GM12878 (cell line): Measurements from ENCODE around the gene TPRN. TPM values are rescaled to one million over a fixed set of nuclear protein-coding genes. Genes with fewer than 3 reads are reported as not detected.

ENCODE experiments used
- ATAC-seq: fragments of 200-7000 bp; cut with Tn5 transposase; 3 replicates; pipeline ENCODE4 v1.9.1; 2020; ENCODE audit warnings: mild to moderate bottlenecking, moderate library complexity
- BruUV-seq: library from RNA; stranded (reverse); fragments of 400-500 nt; replicated peaks from 2 replicates; lab custom pipeline; 2021; lab: Mats Ljungman, UMichigan
- CTCF ChIA-PET: fragments of 300-600 bp; sonication (Branson Sonifier 250); formaldehyde crosslinking; extraction: SDS; loops from one replicate; lab custom pipeline; 2021; ENCODE audit warnings: inconsistent platforms; lab: Yijun Ruan, JAX
- POLR2A ChIA-PET: fragments of 350-600 bp; formaldehyde crosslinking; extraction: SDS; loops from one replicate; lab custom pipeline; 2021; ENCODE audit warnings: inconsistent platforms; lab: Charles Lee
- RAD21 ChIA-PET: fragments of 300-600 bp; sonication (Branson Sonifier 250); formaldehyde crosslinking; loops from one replicate; lab custom pipeline; 2023; ENCODE audit warnings: antibody characterized with exemption; ENCODE audit not compliant: unreplicated experiment; lab: Charles Lee
- SMC1A ChIA-PET: fragments of 300-600 bp; sonication (Branson Sonifier 250); formaldehyde crosslinking; loops from one replicate; lab custom pipeline; 2023; ENCODE audit not compliant: unreplicated experiment, uncharacterized antibody; lab: Charles Lee
- DNase-seq: peaks from one replicate; pipeline ENCODE4 v3.0.0-alpha.2; 2011; ENCODE audit warnings: low read depth, low spot score
- FAIRE-seq: peaks from 3 replicates; lab custom pipeline; 2011; peaks lifted over from hg19 to GRCh38; lab: Jason Lieb, UNC
- H2AFZ ChIP-seq: 2 replicates; pipeline ENCODE4 v1.6.0; 2011; ENCODE audit warnings: low read depth, low read length, control low read depth; ENCODE audit not compliant: control insufficient read depth
- H3K27ac ChIP-seq: 2 replicates; pipeline ENCODE4 v1.5.1; 2011; ENCODE audit warnings: control low read depth; ENCODE audit not compliant: control insufficient read depth, insufficient read depth
- H3K27me3 ChIP-seq, 2 experiments: replicated peaks in 1 of 2; 2 replicates each; pipeline versions ENCODE4 v1.6.0 to v1.6.1; 2011; ENCODE audit warnings: low read length in 1 of 2; ENCODE audit not compliant: control insufficient read depth in 2 of 2, insufficient read depth in 2 of 2
- H3K36me3 ChIP-seq, 2 experiments: 2 replicates each; pipeline ENCODE4 v1.5.1; 2011; ENCODE audit warnings: low read length in 1 of 2; ENCODE audit not compliant: control insufficient read depth in 2 of 2, insufficient read depth in 2 of 2
- H3K4me1 ChIP-seq: 2 replicates; pipeline ENCODE4 v1.6.1; 2011; ENCODE audit warnings: mild to moderate bottlenecking, low read length, moderate library complexity, mixed read lengths; ENCODE audit not compliant: control insufficient read depth, insufficient read depth
- H3K4me2 ChIP-seq: 2 replicates; pipeline ENCODE4 v1.6.0; 2011; ENCODE audit warnings: control low read depth; ENCODE audit not compliant: control insufficient read depth, insufficient read depth
- H3K4me3 ChIP-seq: fragments of 200-600 bp; sonication (generic); 2 replicates; pipeline ENCODE4 v1.5.1; 2016
- H3K79me2 ChIP-seq: 2 replicates; pipeline ENCODE4 v1.6.0; 2011; ENCODE audit warnings: low read length; ENCODE audit not compliant: control insufficient read depth, insufficient read depth
- H3K9ac ChIP-seq: 2 replicates; pipeline ENCODE4 v1.8.0; 2011; ENCODE audit warnings: low read length, control low read depth, mixed read lengths; ENCODE audit not compliant: control insufficient read depth, insufficient read depth
- H3K9me3 ChIP-seq: replicated peaks from 3 replicates; pipeline ENCODE4 v1.5.1; 2011; ENCODE audit warnings: mild to moderate bottlenecking, low read length; ENCODE audit not compliant: control insufficient read depth, insufficient read depth
- H4K20me1 ChIP-seq: 2 replicates; pipeline ENCODE4 v1.6.0; 2011; ENCODE audit not compliant: control insufficient read depth, insufficient read depth
- GATAD2B ChIP-seq: fragments of 450-650 bp; conservative IDR thresholded peaks from 2 replicates; pipeline ENCODE4 v1.6.1; 2017; ENCODE audit warnings: low read depth, mild to moderate bottlenecking, moderate library complexity
- IKZF1 ChIP-seq: fragments of 450-650 bp; conservative IDR thresholded peaks from 2 replicates; pipeline ENCODE4 v1.6.1; 2017; ENCODE audit warnings: antibody characterized with exemption, mild to moderate bottlenecking
- NFIC ChIP-seq: IDR thresholded peaks from 2 replicates; pipeline ENCODE4 v1.6.1; 2012; ENCODE audit warnings: low read depth, mild to moderate bottlenecking, inconsistent platforms, low read length, moderate library complexity
- PAX5 ChIP-seq: IDR thresholded peaks from 2 replicates; pipeline ENCODE4 v1.6.1; 2011; ENCODE audit warnings: low read depth, low read length, borderline replicate concordance
- SKIL ChIP-seq: fragments of 450-650 bp; IDR thresholded peaks from 2 replicates; pipeline ENCODE4 v1.6.1; 2017; ENCODE audit warnings: mild to moderate bottlenecking, low read depth, inconsistent platforms; ENCODE audit not compliant: poor library complexity, severe bottlenecking
- STAT3 ChIP-seq: IDR thresholded peaks from 2 replicates; pipeline ENCODE4 v1.6.1; 2011; ENCODE audit warnings: low read depth, low read length, improper control_type of control experiment
- ZNF207 ChIP-seq: fragments of 450-650 bp; IDR thresholded peaks from 2 replicates; pipeline ENCODE4 v1.6.1; 2014; ENCODE audit warnings: antibody characterized with exemption, mild to moderate bottlenecking, borderline replicate concordance
- WGBS: methylation state at CpG from one replicate; pipeline ENCODE4 v1.1.6; 2016; ENCODE audit warnings: low lambda C conversion rate; ENCODE audit not compliant: insufficient replicate concordance, insufficient coverage; ENCODE audit errors: missing lambda C conversion rate; 5-methylcytosine and 5-hydroxymethylcytosine counted together
- in situ Hi-C: fragments of 300-500 bp; cut with MboI; formaldehyde crosslinking; loops from 9 replicates; pipeline ENCODE4 v1.14.3; 2018; ENCODE audit warnings: mixed read lengths
- intact Hi-C: fragments of 100-400 bp; cut with micrococcal nuclease; formaldehyde crosslinking; loops from one replicate; pipeline ENCODE4 v1.14.2; 2022; ENCODE audit not compliant: unreplicated experiment
- polyA plus RNA-seq, 11 experiments: library from polyadenylated mRNA; depleted of rRNA in 4 of 11; unstranded in 6 of 11; stranded (reverse) in 5 of 11; fragments of >200 nt; fragmentation: Nextera tagmentation in 4 of 11; fragmentation: Illumina TruSeq in 1 of 11; extraction: Ambion mirVana in 4 of 11; extraction: Trizol in 1 of 11; gene quantifications; 1 replicate in 1 of 11; 2 replicates in 10 of 11; pipeline versions ENCODE4 v1.2.1 to v1.2.3, GENCODE V29; 2011 to 2016; ENCODE audit warnings: inconsistent platforms in 2 of 11, missing spikeins in 2 of 11, low read depth in 1 of 11
- total RNA-seq, 4 experiments: library from RNA; depleted of rRNA in 3 of 4; stranded (reverse); fragments of >200 nt in 3 of 4; fragmentation: Illumina TruSeq in 1 of 4; extraction: Trizol in 1 of 4; gene quantifications; 2 replicates each; pipeline versions ENCODE4 v1.2.1 to v1.2.3, GENCODE V29; 2013 to 2021
- TF ChIP-seq, protein P1 (sequence below): fragments of 450-650 bp; formaldehyde crosslinking; IDR thresholded peaks from 2 replicates; pipeline ENCODE4 v1.5.0; 2022; ENCODE audit warnings: mild to moderate bottlenecking, missing genetic modification characterization
- TF ChIP-seq, protein P2 (sequence below): IDR thresholded peaks from 2 replicates; pipeline ENCODE4 v1.6.1; 2012; ENCODE audit warnings: mild to moderate bottlenecking, low read depth, low read length

Gene TPRN
- total and polyA plus RNA-seq, 10 of the 15 experiments (the other 5 are each of a cell fraction or from before 2014, with no cell fraction given), result 0.18 to 19.5 (median 3.1) TPM

- no peak for TF ChIP-seq PAX5
Measured at GRCh38 chr9:137233143-137233980, 32.8 kb upstream of the TPRN start (continued).

- ATAC-seq (no peak), DNase-seq (no peak), FAIRE-seq (no peak)
- in situ Hi-C loops (no loop called here), intact Hi-C loops (no loop called here)
- Histone ChIP-seq H3K4me1 (peaks cover 15% of the 10 kb centered on the region), H3K79me2 (no peaks in the 10 kb centered on the region), H3K27ac (no peak overlapping the region), H3K9me3 (no peaks in the 10 kb centered on the region), H3K27me3 (no peaks in the 10 kb centered on the region), H3K9ac (no peak overlapping the region), H3K36me3 (no peaks in the 10 kb centered on the region), H3K4me3 (no peak overlapping the region), H4K20me1 (no peaks in the 10 kb centered on the region), H2AFZ (no peak overlapping the region), H3K4me2 (no peak overlapping the region)
- ChIA-PET POLR2A (no interaction called here), CTCF (no interaction called here), RAD21 (no interaction called here), SMC1A (no interaction called here)
- WGBS, result 59% methylated on average over 24 of the region's 24 CpGs
- no TSS peak for BruUV-seq
- TF ChIP-seq STAT3 (no peak), NFIC (no peak), IKZF1 (no peak), SKIL (no peak), ZNF207 (no peak), GATAD2B (no peak)
- TF ChIP-seq, protein P1, sequence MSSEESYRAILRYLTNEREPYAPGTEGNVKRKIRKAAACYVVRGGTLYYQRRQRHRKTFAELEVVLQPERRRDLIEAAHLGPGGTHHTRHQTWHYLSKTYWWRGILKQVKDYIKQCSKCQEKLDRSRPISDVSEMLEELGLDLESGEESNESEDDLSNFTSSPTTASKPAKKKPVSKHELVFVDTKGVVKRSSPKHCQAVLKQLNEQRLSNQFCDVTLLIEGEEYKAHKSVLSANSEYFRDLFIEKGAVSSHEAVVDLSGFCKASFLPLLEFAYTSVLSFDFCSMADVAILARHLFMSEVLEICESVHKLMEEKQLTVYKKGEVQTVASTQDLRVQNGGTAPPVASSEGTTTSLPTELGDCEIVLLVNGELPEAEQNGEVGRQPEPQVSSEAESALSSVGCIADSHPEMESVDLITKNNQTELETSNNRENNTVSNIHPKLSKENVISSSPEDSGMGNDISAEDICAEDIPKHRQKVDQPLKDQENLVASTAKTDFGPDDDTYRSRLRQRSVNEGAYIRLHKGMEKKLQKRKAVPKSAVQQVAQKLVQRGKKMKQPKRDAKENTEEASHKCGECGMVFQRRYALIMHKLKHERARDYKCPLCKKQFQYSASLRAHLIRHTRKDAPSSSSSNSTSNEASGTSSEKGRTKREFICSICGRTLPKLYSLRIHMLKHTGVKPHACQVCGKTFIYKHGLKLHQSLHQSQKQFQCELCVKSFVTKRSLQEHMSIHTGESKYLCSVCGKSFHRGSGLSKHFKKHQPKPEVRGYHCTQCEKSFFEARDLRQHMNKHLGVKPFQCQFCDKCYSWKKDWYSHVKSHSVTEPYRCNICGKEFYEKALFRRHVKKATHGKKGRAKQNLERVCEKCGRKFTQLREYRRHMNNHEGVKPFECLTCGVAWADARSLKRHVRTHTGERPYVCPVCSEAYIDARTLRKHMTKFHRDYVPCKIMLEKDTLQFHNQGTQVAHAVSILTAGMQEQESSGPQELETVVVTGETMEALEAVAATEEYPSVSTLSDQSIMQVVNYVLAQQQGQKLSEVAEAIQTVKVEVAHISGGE (CRISPR knock-in tag), result no peak
- TF ChIP-seq, protein P2, sequence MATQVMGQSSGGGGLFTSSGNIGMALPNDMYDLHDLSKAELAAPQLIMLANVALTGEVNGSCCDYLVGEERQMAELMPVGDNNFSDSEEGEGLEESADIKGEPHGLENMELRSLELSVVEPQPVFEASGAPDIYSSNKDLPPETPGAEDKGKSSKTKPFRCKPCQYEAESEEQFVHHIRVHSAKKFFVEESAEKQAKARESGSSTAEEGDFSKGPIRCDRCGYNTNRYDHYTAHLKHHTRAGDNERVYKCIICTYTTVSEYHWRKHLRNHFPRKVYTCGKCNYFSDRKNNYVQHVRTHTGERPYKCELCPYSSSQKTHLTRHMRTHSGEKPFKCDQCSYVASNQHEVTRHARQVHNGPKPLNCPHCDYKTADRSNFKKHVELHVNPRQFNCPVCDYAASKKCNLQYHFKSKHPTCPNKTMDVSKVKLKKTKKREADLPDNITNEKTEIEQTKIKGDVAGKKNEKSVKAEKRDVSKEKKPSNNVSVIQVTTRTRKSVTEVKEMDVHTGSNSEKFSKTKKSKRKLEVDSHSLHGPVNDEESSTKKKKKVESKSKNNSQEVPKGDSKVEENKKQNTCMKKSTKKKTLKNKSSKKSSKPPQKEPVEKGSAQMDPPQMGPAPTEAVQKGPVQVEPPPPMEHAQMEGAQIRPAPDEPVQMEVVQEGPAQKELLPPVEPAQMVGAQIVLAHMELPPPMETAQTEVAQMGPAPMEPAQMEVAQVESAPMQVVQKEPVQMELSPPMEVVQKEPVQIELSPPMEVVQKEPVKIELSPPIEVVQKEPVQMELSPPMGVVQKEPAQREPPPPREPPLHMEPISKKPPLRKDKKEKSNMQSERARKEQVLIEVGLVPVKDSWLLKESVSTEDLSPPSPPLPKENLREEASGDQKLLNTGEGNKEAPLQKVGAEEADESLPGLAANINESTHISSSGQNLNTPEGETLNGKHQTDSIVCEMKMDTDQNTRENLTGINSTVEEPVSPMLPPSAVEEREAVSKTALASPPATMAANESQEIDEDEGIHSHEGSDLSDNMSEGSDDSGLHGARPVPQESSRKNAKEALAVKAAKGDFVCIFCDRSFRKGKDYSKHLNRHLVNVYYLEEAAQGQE, result no peak
Measured at GRCh38 chr9:137232510-137232909, 32.0 kb upstream of the TPRN start.
